GM19035 (cell line): ENCODE data around the gene CORO1C.
A peak's percentile ranks its signal among the peaks of the same experiment; 100 is the strongest.
"Not testable (repeated sequence)": the region's sequence is repeated elsewhere in the genome, so short reads cannot be mapped to it uniquely, and the experiment has no call there.

ENCODE experiments used
- ATAC-seq: cut with Tn5 transposase; IDR thresholded peaks from one replicate; pipeline ENCODE4 v1.9.1; 2021; ENCODE audit not compliant: unreplicated experiment

The CORO1C gene

DNA sequence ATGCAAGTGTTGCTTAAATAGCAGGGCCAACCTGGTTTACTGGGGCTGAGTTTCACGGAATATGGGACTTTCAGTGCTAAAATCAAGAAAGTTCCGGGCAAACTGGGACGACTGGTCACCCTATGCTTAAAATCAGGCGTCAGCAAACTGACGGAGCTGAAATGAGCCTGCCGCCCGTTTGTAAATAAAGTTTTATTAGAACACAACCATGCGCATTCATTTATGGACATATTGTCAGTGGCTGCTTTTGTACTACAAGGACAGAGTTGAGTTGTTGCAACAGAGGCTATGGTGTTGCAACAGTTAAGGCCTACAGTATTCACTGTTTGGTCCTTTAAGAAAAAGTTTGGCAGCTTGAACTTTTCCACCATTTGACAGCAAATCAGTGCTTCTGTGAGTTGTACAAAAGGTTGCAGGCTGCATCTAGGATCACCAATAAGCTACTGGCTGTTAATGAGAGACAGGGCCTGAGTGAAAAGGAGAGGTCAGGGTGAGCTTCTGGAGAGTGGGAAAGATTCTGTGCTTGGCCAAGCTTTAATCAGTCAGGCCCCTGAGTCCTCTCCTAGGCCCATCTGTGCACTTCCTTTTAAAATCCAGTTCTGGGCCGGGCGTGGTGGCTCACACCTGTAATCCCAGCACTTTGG lies 111.0 kb downstream of the CORO1C start:
- ATAC-seq, result no peak

DNA sequence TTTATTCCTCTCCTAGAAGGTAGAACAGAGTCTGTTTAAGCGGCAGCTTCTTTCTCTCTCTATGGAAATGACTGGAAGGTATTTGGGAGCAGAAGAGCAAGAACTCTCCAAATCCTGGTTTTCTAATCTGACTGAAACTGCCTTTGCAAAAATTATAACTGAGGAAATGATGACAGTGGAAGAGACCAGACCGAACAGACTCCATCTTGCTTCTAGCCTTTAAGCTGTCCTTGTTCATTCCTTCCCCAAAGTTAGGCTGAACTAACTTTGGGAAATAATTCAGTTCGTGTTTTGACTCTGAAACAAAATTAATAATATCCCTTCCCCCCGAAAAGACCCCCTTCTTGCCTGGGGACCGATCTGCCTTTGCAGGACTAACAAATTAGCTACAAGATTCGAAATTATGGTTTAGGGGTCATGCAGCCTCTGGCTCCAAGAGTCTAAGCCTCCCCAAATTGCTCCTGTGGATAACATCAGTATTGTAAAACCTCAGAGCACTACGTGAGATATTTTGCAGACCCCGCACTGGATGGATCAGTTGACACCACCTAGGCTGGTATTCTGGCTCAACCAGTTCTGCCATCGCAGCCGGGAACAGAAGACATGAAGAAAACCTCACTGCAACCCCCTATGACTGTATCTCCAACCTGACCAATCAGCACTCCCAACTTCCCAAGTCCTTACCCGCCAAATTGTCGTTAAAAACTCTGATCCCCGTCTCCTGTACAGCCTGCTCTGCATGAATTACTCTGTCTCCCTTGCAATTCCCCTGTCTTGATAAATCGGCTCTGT lies 111.8 kb downstream of the CORO1C start:
- ATAC-seq, result no peak

DNA sequence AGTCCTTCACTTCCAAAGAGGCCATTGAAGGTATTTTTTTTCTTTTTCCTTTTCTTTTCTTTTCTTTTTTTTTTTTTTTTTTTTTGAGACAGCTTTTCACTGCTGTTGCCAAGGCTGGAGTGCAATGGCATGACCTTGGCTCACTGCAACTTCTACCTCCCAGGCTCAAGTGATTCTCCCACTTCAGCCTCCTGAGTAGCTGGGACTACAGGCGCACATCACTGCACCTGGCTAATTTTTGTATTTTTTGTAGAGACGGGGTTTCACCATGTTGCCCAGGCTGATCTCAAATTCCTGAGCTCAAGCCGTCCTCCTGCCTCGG lies 112.4 kb downstream of the CORO1C start:
- not testable (repeated sequence) for ATAC-seq

DNA sequence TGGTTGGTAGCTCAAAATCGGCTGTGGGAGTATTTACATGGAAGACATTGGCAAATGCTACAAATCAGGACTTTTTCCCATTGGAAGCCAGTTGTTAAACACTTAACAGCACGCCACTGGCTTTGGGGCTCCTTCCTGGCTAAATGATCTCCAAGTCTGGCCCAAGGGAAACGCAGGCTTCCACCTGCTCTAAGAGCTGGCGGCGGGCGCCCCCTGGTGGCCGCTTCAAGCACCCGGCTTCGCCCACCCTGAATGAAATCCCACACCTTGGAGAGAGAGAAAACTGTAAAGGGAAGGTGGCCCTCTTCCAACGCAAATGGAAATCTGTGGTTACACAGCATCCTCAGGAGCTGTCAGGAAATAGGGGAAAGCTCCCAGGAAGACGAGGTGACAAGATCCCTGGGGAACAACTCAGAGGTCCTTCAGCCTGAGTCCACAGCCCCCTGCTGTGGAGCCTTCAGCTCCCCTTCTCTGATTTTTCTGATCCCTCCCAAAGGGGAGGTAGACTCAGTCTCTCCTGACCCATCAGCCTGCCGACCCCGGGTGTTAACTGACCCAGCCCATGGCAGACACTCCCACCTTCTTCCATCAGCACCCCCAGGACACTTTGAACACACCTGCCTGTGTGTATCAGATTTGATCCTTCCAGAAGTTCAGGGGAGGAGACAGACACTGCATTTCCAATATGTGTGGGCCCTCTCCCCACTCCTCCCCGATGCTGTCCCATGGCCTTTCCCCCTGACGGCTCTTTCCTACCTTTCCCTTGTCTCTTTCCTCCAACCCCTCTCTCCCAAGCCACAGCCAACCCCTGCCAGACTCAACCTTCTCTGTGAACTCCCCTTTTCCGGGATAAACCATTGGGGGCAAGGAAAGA lies 113.0 kb downstream of the CORO1C start:
- ATAC-seq, result peak; percentile 52

DNA sequence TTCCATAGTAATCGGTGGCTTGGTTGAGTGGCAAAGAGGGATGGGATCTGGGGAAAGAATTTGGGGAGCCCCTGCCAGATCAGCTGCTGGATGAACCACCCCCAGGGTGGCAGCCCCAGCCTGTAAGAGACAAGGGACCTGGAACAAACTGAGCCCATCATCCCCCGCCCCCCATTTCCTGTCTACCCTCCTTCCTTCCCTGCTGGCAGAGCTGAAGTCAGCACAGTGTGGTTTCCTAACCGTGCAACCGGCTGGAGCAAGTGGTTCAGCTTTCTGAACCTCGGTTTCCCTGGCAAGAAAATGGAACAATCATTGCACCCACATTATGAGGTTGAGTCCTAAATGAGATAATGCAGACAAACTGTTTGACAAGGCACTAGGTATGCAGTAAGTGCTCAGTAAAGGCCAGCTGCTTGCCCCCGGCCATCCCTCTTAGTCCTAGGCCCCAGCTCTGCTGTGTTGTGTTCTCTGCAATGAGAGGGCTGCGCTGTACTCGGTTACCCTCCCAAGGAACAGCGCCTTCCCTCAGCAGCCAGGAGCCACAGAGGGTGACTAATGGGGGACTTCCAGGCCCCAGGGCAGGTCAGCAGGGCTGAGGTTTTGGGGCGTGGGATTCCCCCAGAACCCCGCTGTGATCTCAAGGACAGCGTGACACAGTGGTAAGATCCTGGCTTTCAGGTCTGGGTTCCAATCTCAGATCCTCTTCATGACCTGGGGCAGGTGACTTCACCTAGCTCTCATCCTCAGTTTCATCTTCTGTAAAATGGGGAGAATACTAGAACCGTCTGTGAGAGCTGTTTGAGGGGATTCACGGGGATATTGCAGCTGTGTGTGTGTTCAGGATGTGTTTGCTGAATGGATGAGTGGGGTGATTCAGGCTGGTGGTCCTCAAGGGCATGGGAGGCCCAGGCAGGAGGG lies 114.1 kb downstream of the CORO1C start:
- ATAC-seq, result peak; percentile 74

DNA sequence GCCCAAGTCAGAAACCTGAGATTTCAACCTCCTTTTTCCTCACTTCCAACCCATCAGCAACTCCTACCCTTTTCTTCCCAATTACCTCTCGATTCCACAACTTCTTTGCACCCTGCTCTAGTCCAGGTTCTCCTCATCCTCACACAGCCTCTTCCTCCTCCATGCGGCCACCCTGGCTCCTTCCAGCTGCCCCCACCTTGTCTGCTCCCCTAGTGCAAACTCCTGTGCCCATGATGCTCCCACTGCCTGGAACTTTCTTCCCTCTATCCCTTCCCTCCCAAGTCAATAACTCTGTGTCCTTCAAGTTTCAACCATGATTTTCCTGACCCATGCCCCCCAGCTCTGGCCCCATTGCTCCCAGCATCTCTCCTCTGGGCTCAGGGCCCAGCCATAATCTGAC lies 115.0 kb downstream of the CORO1C start:
- no peak for ATAC-seq

DNA sequence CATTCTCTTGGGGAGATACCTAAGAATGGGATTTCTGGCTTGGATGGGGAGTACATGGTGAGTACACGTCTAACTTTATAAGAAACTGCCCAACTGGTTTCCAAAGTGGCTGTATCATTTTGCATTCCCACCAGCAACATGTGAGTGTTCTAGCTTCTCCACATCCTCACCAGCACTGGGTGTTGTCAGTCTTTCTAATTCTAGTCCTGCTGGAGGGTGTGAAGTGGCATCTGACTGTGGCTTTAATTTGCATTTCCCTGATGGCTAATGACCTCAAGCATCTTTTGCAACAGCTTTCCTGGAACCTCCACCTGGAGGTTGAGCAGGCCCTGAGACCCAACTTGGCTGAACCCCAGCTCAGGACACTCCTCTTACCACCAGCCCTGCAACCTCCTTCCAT lies 115.4 kb downstream of the CORO1C start:
- no peak for ATAC-seq

DNA sequence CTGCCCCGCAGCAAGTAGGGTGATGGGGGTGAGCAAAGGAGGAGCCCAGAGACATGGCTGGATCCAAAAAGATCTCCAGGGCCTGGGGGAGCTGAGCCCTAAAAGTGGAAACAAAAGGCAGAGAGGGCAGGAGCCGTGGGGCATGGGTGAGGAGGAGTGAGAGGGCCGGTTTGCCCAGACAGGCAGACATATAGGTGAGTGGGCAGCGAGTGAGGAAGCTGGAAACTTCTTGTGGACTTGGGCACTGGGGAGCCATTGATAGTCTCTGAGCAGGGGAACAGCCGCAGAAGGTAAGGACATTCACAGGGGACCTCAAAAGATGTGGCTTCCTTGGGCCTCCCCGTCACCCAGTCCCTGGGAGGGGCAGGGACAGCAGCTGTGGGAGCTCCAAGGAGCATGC lies 116.7 kb downstream of the CORO1C start:
- no peak for ATAC-seq

DNA sequence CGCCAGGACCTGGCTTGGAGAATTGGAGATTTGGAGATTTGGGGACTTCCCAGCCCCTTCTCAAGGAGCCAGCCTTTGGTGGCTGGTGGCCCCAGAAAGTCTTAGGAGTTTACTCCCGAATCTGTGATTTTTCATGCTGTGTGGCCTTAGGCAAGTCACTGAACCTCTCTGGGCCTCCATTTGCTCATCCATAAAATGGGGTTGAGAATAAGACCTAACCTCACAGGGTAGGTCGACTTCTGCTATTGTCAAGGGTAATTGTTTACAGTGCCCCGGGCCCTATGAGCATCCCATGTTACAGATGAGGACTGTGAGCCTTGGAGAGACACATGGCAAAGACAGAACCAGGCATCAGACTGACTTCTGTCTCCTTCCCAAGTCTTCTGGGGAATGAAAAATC lies 117.3 kb downstream of the CORO1C start:
- ATAC-seq, result no peak

DNA sequence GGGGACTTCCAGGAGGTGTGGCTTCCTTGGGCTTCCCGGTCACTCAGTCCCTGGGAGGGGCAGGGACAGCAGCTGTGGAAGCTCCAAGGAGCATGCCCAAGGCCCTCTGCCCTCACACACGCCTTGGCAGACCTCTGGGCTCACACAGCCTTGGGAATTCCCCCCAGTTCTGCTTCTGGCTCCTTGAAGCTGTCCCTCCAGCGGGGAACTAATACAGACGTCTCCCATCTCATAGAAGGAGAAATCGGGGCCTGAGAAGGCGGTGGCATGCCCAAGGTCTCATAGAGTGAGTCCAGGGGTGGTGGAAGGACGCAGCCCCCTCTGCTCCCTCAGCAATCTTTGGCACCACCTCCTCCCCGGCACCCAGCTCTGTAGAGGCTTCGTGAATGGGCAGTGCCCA lies 117.8 kb downstream of the CORO1C start:
- no peak for ATAC-seq

DNA sequence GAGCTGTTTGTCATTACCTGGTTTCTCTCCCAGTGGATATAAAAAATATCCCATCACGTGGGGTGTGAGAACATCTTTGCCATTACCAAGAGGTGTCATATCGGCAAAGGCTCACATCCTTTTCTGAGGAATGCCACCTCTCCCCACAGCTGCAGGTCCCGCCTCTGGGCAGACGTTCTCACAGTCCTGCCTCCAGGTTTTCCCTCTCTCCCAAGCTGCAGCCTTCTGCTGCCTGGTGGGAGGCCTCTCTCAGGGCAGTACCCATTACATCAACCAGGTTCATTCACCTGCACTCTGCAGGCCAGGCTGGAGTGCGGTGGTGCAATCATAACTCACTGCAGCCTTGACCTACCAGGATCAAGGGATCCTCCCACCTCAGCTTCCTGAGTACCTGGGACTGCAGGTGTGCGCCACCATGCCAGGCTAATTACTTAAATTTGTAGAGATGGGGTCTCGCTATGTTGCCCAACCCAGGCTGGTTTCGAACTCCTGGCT lies 118.5 kb downstream of the CORO1C start:
- ATAC-seq, result no peak

DNA sequence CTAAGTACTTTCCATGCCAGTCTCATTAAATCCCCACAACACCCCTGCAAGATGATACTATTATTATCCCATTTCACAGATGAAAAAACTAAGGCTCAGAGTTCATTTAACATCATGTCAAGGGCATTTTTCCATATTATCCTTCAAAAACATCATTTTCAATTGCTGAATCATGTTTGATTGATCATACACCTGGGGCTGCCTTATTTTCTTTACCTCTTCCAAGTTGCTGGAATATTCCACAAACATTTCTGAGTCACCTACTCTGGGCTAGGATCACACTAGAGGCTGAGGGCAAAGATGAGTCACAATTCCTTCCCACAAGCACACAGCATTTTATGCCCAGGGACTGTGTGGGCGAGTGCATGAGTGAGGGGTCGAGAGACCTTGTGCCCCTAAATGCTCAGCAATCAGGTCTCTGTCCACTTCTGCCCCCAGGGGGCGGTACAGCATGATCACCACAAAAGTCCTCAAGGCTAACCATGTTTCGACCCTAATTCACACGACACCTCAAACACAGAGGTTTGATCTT lies 119.4 kb downstream of the CORO1C start:
- ATAC-seq, result no peak

DNA sequence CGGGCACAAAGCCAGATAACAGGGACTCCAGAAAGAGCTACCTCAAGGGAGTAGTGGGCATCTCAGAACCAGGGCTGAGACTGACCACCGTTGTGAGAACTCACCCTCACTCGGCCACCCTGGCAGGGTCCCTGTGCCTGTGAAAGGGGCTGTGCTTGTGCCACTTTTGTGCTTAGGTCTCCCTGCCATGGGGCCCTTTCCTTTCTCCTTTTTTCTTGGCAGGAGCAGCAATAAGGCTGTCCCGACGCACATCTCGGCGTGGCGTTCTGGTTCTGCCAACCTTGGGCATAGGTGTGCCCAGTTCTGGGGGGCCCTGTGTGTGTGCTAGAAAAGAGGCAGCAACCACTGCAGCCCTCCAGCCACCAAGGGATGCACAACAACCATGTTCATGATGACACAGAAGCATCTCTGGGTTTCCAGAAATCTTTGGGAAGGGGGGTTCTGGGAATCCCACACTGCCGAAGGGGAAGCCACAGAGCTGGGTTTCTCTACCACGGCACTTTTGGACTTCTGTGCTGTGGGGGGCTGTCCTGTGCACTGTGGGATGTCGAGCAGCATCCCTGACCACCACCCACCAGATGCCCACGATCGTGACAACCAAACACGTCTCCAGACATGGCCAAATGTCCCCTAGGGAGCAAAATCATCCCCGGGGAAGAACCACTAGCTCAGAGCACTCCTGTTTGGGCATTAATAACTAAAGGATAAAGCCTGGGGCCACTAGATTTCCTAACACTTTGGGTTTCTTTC lies 120.3 kb downstream of the CORO1C start:
- ATAC-seq, result no peak

DNA sequence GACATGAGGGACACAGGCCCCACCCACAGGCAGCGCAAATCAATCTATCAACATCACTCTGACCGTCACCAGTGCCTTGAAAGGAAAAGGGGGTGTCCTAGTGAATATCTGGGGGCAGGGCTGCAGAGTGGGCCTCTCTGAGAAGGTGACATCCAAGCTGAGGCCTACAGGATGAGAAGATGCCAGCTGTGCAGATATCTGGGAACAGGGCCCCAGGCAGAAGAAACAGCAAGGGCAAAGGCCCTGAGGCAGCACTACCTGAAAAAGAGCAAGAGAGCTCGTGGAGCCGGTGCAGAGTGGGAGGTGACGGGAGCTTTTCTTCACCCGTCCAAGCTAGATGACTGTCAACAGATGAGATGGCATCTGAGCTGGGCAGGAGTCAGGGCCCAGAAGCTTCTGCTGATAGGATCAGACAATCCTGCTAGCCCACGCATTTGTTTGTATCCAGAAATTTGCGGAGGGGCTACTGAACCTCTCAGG lies 120.9 kb downstream of the CORO1C start:
- no peak for ATAC-seq

DNA sequence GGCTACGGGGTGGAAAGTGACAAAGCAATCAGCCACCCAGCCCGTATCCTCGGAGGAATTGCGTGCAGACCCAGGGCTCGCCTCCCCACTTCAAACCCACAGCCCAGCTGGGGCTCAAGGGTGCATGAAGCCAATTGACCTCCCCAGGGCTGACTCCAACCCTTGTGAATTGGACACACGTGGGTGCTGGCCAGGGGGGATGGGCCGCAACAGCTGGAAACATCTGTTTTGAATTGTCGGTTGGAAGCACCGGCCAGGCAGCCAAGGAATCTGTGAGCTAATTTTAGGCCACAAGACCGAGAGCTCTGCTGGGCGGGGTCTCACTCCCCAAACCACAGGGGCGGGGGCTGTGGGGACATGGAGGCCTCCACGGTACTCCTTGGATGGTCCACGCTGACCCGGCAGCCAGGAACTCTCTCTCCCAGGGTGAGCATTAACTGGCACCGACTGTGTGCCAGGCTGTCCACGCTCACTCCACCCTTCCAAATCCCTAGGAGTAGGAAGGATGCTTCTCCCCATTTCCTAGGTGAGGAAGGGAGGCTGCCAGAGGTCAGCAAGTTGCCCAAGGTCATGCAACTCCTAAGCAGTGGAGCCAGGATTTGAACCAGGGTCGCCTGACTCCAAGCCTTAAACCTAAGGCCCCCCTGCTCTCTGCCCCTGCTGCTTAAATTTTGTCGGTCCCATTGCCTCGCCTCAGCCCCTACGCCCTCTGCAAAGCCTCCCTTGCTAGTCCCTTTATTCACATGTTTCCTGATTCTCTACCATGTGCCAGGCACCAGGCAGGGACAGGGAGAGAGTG lies 121.6 kb downstream of the CORO1C start:
- ATAC-seq, result no peak

DNA sequence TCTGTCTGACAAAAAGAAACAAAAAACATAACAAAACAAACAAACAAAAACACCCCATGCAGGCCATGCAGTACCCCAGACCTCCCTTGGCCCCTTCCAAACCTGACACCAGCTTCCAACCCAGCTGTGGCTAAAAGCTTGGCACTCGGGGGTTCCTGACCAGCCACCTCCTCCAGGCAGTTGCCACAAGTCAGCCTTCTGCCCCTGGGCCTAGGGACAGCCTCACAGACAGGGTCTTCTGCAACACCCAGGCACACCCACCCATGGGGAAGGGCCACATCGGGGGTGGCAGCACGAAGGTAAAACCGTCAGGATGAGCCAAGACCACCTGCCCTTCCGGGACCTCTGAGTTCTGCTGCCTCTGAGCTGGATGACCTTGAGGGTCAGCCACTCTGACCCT lies 122.7 kb downstream of the CORO1C start:
- ATAC-seq, result no peak

DNA sequence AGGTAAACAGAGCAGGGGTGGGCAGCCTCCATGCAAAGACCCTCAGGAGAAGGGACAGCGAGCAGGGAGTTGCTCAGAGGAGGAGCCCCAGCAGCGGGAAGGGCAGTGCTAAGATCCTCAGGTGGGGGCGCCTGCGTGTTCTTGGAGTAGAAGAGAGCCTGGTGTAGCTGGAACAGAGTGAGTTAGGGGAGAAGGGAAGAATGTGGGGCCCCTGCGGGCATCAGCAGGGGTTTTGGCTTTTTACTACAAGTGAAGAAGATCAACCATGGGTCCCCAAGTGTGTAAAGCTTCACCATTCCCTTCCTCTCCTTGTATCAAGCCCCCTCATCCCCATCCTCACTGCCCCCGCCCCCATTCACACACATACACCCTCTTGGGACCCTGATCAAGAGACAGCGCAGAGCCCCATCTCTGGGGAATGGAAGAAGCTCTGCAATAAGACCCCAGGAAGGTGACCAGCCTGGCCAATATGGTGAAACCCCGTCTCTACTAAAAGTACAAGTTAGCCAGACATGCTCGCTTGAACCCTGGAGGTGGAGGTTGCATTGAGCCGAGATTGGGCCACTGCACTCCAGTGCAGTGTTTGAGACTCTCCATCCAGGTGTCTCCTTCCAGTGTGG lies 123.2 kb downstream of the CORO1C start:
- no peak for ATAC-seq

DNA sequence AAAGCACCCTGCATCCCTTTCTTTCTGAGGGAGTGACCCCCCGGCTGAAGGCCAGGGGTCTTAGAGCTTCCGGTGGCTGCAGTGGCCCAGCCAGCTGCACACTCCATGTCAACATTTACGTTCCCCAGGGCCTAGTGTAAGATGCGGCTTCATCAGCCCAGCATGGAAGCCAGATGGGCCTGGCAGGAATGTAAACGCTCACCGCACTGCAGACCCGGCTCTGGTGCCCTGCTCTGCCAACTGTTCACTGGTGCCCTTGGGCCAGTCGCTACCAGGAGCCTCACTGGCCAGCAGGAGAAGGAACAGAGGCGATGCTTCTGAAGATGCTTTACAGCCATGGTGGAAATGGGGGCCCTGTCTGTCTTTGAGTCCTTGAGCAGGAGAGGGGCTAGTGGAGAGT lies 124.8 kb downstream of the CORO1C start:
- ATAC-seq, result no peak
